BJ (cell line): Measurements from ENCODE around the gene KLHDC10. TPM values are rescaled to one million over a fixed set of nuclear protein-coding genes. Genes with fewer than 3 reads are reported as not detected.

Source experiments
- CTCF ChIA-PET: fragments of 350-600 bp; formaldehyde crosslinking; extraction: SDS; loops from one replicate; lab custom pipeline; 2021; ENCODE audit warnings: antibody characterized with exemption, inconsistent platforms; lab: Yijun Ruan, JAX
- POLR2A ChIA-PET: fragments of 300-600 bp; sonication (Branson Sonifier 250); formaldehyde crosslinking; extraction: SDS; loops from one replicate; lab custom pipeline; 2021; ENCODE audit warnings: antibody characterized with exemption; lab: Charles Lee
- DNase-seq: peaks from one replicate; pipeline ENCODE4 v3.0.0-alpha.2; 2011; ENCODE audit warnings: low read depth
- H3K27me3 ChIP-seq: 2 replicates; pipeline ENCODE4 v1.6.0; 2011; ENCODE audit warnings: low read length; ENCODE audit not compliant: control insufficient read depth, insufficient read depth
- H3K36me3 ChIP-seq: 2 replicates; pipeline ENCODE4 v1.5.1; 2011; ENCODE audit warnings: low read length; ENCODE audit not compliant: control insufficient read depth, insufficient read depth
- H3K4me3 ChIP-seq: 2 replicates; pipeline ENCODE4 v1.5.1; 2011; ENCODE audit warnings: low read depth, mild to moderate bottlenecking, control low read depth, low read length
- CTCF ChIP-seq: IDR thresholded peaks from 2 replicates; pipeline ENCODE4 v1.5.1; 2011; ENCODE audit warnings: low read depth, mild to moderate bottlenecking, control low read depth, inconsistent platforms, low read length, moderate library complexity; ENCODE audit not compliant: insufficient read depth
- polyA plus RNA-seq: library from polyadenylated mRNA; depleted of rRNA; stranded (reverse); fragments of >200 nt; gene quantifications from 2 replicates; pipeline ENCODE4 v1.2.3, GENCODE V29; 2011

Gene KLHDC10
- polyA plus RNA-seq, 1 experiment = 15.9 TPM

GRCh38 chr7:130024390-130024789 lies 45.9 kb upstream of the KLHDC10 start:
- DNase-seq = no peak
- ChIA-PET CTCF (interaction anchor here (0.6 kb wide), 1 partner anchor 355 kb away, joined by 3 read pairs; no protein-coding TSS in a partner anchor), POLR2A (no interaction called here)
- Histone ChIP-seq H3K4me3 (no peak overlapping the region), H3K36me3 (peaks cover 19% of the 10 kb centered on the region), H3K27me3 (no peaks in the 10 kb centered on the region)
- no peak for TF ChIP-seq CTCF

DNA sequence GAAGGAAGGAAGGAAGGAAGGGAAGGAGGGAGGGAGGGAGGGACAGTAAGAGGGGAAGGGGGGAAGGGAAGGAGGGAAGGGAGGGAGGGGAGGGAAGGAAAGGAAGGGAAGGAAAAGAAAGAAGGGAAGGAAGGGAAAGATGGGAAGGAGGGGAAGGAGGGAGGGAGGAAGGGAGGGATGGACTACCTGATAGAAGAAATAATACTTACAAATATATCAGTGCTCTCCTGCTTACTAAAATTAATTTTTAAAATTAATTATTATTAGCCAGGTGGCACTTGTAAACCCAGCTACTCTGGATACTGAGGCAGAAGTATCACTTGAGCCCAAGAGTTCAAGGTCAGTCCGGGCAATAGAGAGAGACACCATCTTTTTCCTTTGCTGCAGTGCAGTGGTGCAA lies 37.6 kb upstream of the KLHDC10 start:
- peaks cover 4% of the 10 kb centered on the region for H3K36me3 ChIP-seq

GRCh38 chr7:130037703-130038102 lies 32.6 kb upstream of the KLHDC10 start:
- Histone ChIP-seq H3K27me3 (no peaks in the 10 kb centered on the region), H3K36me3 (peaks cover 7% of the 10 kb centered on the region), H3K4me3 (no peak overlapping the region)
- ChIA-PET CTCF (interaction anchor here (0.7 to 1.1 kb wide), 2 partner anchors 29 to 702 kb away, joined by 3 read pairs; no protein-coding TSS in a partner anchor), POLR2A (no interaction called here)
- peak; percentile 48 for TF ChIP-seq CTCF
- DNase-seq = no peak

More for the DNA sequence above, 37.6 kb upstream of the KLHDC10 start:
- H3K4me3 ChIP-seq = no peak overlapping the region
- no peak for DNase-seq
- ChIA-PET POLR2A (no interaction called here), CTCF (interaction anchor here (1.9 kb wide), 1 partner anchor 9 kb away, joined by 6 read pairs; no protein-coding TSS in a partner anchor)
- H3K27me3 ChIP-seq = no peaks in the 10 kb centered on the region
- no peak for TF ChIP-seq CTCF

- CTCF ChIA-PET = interaction anchor here (0.6 to 2.2 kb wide), 4 partner anchors 8 to 697 kb away, joined by 3 to 6 read pairs (median 3); no protein-coding TSS in a partner anchor
These were observed 29.8 kb upstream of the KLHDC10 start for GRCh38 chr7:130040576-130040975.

DNA sequence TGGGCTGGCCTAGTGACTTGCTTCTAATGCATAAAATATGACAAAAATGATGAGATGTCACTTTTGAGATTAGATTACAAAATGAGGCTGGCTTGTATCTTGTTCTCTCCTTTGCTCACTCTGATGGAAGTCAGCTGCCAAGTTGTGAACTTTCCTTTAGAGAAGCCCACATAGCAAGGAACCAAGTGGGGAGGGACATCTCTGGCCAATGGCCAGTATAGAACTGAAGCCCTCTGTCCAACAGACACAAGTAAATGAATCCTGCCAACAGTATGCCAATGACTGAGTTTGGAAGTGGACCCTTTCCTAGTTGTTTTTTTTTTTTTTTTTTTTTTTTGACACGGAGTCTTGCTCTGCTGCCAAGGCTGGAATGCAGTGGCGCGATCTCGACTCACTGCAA lies 22.5 kb upstream of the KLHDC10 start:
- ChIA-PET POLR2A (no interaction called here), CTCF (no interaction called here)
- H3K36me3 ChIP-seq = peaks cover 2% of the 10 kb centered on the region; the same call in 1 of the 2 replicates
- TF ChIP-seq CTCF = no peak
- H3K27me3 ChIP-seq = no peaks in the 10 kb centered on the region
- H3K4me3 ChIP-seq = no peak overlapping the region
- no peak for DNase-seq

More at GRCh38 chr7:130040576-130040975, 29.8 kb upstream of the KLHDC10 start:
- TF ChIP-seq CTCF = no peak
- peaks cover 6% of the 10 kb centered on the region for H3K36me3 ChIP-seq
- H3K4me3 ChIP-seq = no peak overlapping the region
- H3K27me3 ChIP-seq = no peaks in the 10 kb centered on the region
- DNase-seq = no peak
- POLR2A ChIA-PET = no interaction called here
